Left ventricle myocardium superior (tissue), 1 donor: ENCODE data around the gene ST8SIA1. TPM values are rescaled to one million over a fixed set of nuclear protein-coding genes. Genes with fewer than 3 reads are reported as not detected.

Source experiments
- ATAC-seq: fragments of 200-7000 bp; cut with Tn5 transposase; one replicate; pipeline ENCODE4 v1.9.1; 2020; ENCODE audit warnings: mild to moderate bottlenecking, moderate library complexity
- DNase-seq: peaks from one replicate; pipeline ENCODE4 v3.0.0-alpha.2; 2020
- intact Hi-C: fragments of 100-400 bp; cut with micrococcal nuclease; formaldehyde crosslinking; loops from one replicate; pipeline ENCODE4 v1.11.0; 2022
- total RNA-seq: library from RNA; stranded (reverse); fragmentation: NEBNext Ultra II Directional; extraction: Animal tissue kit (Norgen Biotek cat#: 25700); gene quantifications from one replicate; pipeline ENCODE4 v1.2.1, GENCODE V29; 2021
- donor health status: DM: no; HTN: yes; CAD: no; lungs with severe emphysema.

Gene ST8SIA1
- total RNA-seq, 1 donor from 2014 or later: 2.6 TPM

- intact Hi-C loops: no loop called here
- ATAC-seq (peak; percentile 10), DNase-seq (peak; percentile 30)
These were observed 646 bp downstream of the ST8SIA1 start for GRCh38 chr12:22333713-22334409.

DNA sequence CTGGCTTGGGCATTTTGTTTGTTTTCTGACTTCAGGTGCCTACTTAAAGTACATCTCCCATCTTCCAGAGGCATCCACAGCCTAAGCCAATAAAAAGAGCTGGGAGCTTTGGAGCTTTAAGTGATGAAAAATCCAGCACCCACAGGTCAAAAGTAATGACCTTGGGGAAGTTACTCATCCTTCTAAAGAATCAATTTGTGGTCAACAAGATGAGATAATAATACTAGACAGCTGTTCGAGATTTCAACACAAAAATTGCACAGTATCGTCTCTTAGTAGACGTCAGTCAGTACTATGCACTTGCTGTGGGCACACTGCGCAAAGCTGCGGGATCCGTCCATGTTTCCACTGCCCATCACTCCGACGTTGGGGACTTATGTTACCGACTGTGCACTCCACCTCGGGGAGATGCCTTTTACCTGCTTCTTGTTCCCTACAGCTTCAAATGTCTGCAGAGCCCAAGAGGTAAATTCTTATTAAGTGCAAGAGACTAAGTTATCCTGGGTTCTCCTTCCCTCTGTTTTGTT lies 1.3 kb downstream of the ST8SIA1 start:
- intact Hi-C loops: no loop called here
- DNase-seq (no peak), ATAC-seq (peak; percentile 3)

DNA sequence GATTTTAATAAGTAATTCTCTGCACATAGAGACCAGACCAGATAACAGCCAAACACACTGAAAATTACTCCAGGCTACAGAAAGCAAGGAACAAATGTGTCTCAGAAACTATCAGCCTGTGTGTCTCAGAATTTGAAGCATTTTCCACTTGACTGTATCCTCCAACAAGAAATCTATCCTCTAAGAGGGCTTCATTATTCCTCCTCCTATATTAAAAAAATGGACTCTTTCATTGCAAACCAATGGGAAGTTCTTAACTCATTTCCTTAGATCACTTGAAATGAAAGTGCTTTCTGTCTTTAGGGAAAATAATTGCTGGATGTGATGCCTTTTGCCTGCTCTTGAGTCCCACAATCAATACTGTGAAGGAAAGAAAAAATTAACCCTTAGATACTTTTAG lies 2.3 kb downstream of the ST8SIA1 start:
- intact Hi-C loops: no loop called here
- DNase-seq (no peak), ATAC-seq (no peak)

DNA sequence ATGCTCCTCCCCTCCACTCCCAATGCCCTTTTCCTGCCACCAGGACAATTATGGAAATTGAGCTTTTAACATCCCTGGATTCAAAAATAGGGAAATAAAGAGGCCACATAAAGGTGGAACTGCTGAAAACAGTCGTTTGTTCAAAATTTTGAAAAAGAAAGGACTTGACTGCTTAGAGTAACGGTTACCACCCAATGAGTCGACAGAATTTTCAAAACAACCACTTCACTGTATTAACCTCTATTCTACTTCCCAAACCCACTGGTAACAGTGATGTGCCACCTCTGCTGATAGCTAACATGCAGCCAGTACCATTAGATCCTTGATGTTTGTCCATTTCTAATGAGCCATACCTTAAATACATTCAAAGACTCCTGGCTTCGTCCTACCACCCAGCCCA lies 4.9 kb downstream of the ST8SIA1 start:
- ATAC-seq: no peak
- intact Hi-C loops: no loop called here

GRCh38 chr12:22325218-22325617 lies 9.3 kb downstream of the ST8SIA1 start:
- no peak for DNase-seq
- intact Hi-C loops: no loop called here

More for the DNA sequence above, 4.9 kb downstream of the ST8SIA1 start:
- no peak for DNase-seq

DNA sequence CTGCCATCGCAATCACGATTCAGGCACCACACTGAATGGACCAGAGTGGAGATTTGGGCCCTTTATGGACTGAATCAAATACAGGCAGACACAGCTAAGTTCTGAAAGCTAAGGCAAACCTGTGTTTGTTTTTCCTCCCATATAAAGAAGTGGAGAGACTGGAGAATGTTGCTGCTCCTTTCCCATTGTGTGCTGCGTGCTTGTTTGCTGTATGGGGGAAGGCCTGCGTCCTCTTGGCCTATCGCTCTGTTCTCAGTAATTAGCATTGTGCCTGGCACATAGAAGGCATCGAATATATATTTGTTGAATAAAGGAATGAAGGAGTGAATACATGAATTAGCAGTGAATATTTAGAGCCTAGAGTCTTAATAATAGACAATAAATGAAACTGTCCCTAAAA lies 12.4 kb downstream of the ST8SIA1 start:
- no peak for DNase-seq
- intact Hi-C loops: no loop called here
- no peak for ATAC-seq

More at GRCh38 chr12:22325218-22325617, 9.3 kb downstream of the ST8SIA1 start:
- no peak for ATAC-seq

- intact Hi-C loops: no loop called here
- DNase-seq: no peak
- peak; percentile 21 for ATAC-seq
These were observed 12.9 kb downstream of the ST8SIA1 start for GRCh38 chr12:22321638-22322037.

DNA sequence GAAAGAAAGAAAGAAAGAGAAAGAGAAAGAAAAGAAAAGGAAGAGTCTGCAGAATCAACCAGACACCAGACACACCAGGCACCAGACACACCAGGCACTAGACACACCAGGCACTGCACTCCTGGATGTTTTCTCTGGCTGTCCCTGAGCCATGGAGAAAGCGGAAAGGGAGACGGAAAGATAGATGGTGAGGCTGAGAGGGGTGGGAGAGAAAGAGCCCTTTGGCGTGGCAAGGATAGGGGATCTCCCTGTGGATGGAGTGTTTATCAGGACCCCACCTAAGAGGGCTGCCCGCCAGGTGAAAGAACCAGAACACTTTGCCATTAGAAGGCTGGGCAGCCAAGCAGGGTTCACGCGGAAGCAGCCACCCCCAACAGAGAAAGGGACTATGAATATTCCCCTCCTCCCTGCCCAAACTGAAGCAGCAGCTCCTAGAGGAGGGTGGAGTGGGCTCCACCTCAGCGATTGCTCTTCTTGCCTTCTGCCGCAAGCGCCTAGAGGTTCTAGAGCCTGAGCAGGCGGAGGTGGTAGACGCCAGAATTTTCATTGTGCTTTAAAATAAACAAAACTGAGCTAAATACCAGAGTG lies 13.4 kb downstream of the ST8SIA1 start:
- DNase-seq (no peak), ATAC-seq (no peak)
- intact Hi-C loops: no loop called here

- ATAC-seq: peak; percentile 31
- DNase-seq: no peak
- intact Hi-C loops: no loop called here
These were observed 16.3 kb downstream of the ST8SIA1 start for GRCh38 chr12:22318108-22318737.

DNA sequence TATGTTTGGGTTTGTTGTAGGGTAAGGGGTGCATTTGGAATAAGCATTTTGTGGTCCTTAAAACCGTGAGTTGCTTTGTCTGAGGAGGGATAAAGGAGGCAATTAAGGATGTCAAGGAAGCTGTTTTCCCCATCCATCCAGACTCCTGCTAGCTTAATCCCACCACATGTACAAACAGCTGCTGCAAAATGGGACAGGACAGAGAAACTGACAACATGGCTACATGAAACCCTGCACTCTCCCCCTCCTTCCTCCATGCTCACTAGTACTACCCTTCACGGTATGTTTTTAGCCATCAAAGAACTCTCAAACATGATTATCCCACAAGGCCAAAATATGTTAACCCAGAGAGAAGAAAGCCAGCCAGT lies 20.6 kb downstream of the ST8SIA1 start:
- ATAC-seq: no peak
- intact Hi-C loops: no loop called here

GRCh38 chr12:22313286-22313962 lies 21.1 kb downstream of the ST8SIA1 start:
- ATAC-seq (peak; percentile 66), DNase-seq (no peak)
- intact Hi-C loops: no loop called here

More for the DNA sequence above, 20.6 kb downstream of the ST8SIA1 start:
- no peak for DNase-seq

- ATAC-seq: peak; percentile 91
- intact Hi-C loops: no loop called here
These were observed 22.2 kb downstream of the ST8SIA1 start for GRCh38 chr12:22312336-22312735.

DNA sequence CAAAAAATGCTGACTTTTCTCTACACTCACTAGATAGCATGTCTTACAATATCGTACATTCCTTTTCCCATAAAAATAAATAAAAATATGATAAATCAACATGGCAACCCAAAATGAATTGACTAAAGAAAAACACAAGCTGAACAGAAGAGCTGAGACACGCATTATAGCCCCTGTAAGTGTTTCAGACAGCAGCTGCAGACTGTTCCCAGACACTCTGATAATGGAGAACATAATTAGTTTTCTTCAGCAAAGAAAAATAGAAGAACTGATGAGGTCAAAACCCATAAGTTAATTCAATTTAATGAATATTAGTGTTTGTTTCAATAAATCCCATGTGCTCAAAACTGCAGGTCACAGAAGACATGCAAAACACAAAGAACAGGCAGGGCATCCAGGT lies 23.8 kb downstream of the ST8SIA1 start:
- intact Hi-C loops: no loop called here

More at GRCh38 chr12:22312336-22312735, 22.2 kb downstream of the ST8SIA1 start:
- peak; percentile 68 for DNase-seq

DNA sequence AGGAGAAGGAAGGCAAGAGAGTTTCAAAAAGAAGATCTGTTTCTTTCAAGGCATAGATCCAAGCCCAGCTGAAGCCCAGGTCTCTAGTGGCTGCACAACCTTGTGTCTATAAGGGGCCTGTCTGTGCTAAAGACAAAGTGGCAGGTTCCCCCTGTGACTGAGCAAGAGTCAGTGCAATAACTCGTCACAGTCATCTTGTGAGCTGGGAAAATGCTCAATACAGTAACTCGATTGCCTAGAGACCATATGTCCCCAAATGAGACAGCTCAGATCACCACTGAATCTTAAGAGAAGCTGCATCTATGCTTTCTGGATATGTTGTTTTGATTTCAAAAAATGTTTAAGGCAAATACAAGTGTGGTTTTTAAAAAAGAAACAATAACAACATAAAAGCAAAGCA lies 24.2 kb downstream of the ST8SIA1 start:
- ATAC-seq: no peak
- intact Hi-C loops: no loop called here
- DNase-seq: no peak

More for the DNA sequence above, 23.8 kb downstream of the ST8SIA1 start:
- ATAC-seq (no peak), DNase-seq (no peak)

DNA sequence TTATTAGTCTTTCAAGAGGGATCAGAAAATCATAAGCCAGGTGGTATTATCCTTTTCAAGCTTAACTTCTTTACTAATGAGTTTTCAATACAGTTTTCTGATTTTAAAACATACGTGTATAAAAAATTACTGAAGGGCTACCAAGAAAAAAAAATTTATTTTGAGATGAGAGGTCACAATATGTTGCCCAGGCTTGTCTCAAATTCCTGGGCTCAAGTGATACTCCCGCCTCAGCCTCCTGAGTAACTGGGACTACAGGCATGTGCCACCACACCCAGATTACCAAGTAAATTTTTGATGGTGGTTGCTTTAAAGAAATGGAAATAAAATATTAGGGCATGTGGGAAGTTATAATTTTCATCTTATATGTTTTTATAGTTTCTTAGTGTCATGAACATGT lies 26.7 kb downstream of the ST8SIA1 start:
- intact Hi-C loops: no loop called here
- DNase-seq (no peak), ATAC-seq (no peak)

- ATAC-seq (no peak), DNase-seq (no peak)
These were observed 28.2 kb downstream of the ST8SIA1 start for GRCh38 chr12:22306311-22306710.

GRCh38 chr12:22304341-22304740 lies 30.2 kb downstream of the ST8SIA1 start:
- DNase-seq (no peak), ATAC-seq (no peak)
- intact Hi-C loops: no loop called here

More at GRCh38 chr12:22306311-22306710, 28.2 kb downstream of the ST8SIA1 start:
- intact Hi-C loops: no loop called here

- ATAC-seq (no peak), DNase-seq (no peak)
- intact Hi-C loops: no loop called here
These were observed 35.1 kb downstream of the ST8SIA1 start for GRCh38 chr12:22299294-22299912.

DNA sequence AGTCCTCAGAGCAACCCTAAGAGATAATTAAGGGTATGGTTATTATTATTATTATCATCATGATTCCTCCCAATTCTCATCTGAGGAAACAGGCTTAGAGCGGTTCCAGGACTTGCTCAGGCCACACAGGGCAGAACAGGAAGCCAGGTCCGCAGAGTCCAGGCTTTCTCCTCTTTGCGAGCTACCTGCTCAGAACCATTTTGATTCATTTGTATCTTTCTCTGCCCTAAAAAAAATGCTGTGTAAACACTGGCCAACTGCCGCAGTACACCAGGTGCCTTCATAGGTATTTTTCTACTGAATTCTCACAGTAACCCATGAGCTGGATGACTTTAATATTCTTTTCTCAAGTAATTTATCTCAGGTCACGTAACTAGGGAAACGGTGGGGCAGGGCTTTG lies 45.3 kb downstream of the ST8SIA1 start:
- DNase-seq (no peak), ATAC-seq (no peak)
- intact Hi-C loops: no loop called here
